NCI-H510A treated with DMSO at 0.1 percent for 48 hours (cell line): Measurements from ENCODE around the gene MPZL1.

Source experiments
- DNase-seq: peaks from one replicate; lab custom pipeline; 2025; lab: John Stamatoyannopoulos, UW

The MPZL1 gene

GRCh38 chr1:167695756-167696561 lies 25.8 kb upstream of the MPZL1 start:
- DNase-seq = no peak

- no peak for DNase-seq
These were observed 24.1 kb upstream of the MPZL1 start for GRCh38 chr1:167697667-167698141.

GRCh38 chr1:167698313-167698712 lies 23.5 kb upstream of the MPZL1 start:
- no peak for DNase-seq

- DNase-seq = no peak
These were observed 20.3 kb upstream of the MPZL1 start for GRCh38 chr1:167701510-167701909.

GRCh38 chr1:167703557-167703956 lies 18.2 kb upstream of the MPZL1 start:
- no peak for DNase-seq

- no peak for DNase-seq
These were observed 17.1 kb upstream of the MPZL1 start for GRCh38 chr1:167704715-167705114.

- DNase-seq = no peak
These were observed 16.5 kb upstream of the MPZL1 start for GRCh38 chr1:167705250-167705649.

GRCh38 chr1:167706363-167706762 lies 15.4 kb upstream of the MPZL1 start:
- no peak for DNase-seq

GRCh38 chr1:167706931-167707877 lies 14.6 kb upstream of the MPZL1 start:
- DNase-seq = no peak

- no peak for DNase-seq
These were observed 13.8 kb upstream of the MPZL1 start for GRCh38 chr1:167707942-167708341.

- DNase-seq = no peak
These were observed 12.8 kb upstream of the MPZL1 start for GRCh38 chr1:167708940-167709389.

- no peak for DNase-seq
These were observed 10.9 kb upstream of the MPZL1 start for GRCh38 chr1:167710836-167711235.

GRCh38 chr1:167711797-167712196 lies 10.0 kb upstream of the MPZL1 start:
- no peak for DNase-seq

- DNase-seq = no peak
These were observed 8.3 kb upstream of the MPZL1 start for GRCh38 chr1:167713330-167714081.

- DNase-seq = peak; percentile 55
These were observed 7.7 kb upstream of the MPZL1 start for GRCh38 chr1:167714098-167714438.

GRCh38 chr1:167714439-167715156 lies 7.2 kb upstream of the MPZL1 start:
- DNase-seq = peak; percentile 83

- peak; percentile 93 for DNase-seq
These were observed 6.4 kb upstream of the MPZL1 start for GRCh38 chr1:167715157-167715999.

- DNase-seq = no peak
These were observed 5.8 kb upstream of the MPZL1 start for GRCh38 chr1:167716000-167716271.

GRCh38 chr1:167717351-167717750 lies 4.4 kb upstream of the MPZL1 start:
- no peak for DNase-seq

- no peak for DNase-seq
These were observed 2.7 kb upstream of the MPZL1 start for GRCh38 chr1:167718914-167719691.
